H1 (cell line): Measurements from ENCODE around the gene SPRED1. TPM values are rescaled to one million over a fixed set of nuclear protein-coding genes. Genes with fewer than 3 reads are reported as not detected.

ENCODE experiments used
- CTCF ChIA-PET: fragments of 300-600 bp; sonication (Branson Sonifier 250); formaldehyde crosslinking; loops from one replicate; lab custom pipeline; 2021; ENCODE audit not compliant: partially characterized antibody; lab: Charles Lee
- POLR2A ChIA-PET: fragments of 300-600 bp; sonication (Branson Sonifier 250); formaldehyde crosslinking; loops from one replicate; lab custom pipeline; 2021; ENCODE audit warnings: inconsistent platforms; ENCODE audit not compliant: partially characterized antibody; lab: Charles Lee
- DNase-seq, 2 experiments: peaks; one replicate each; pipeline versions ENCODE4 v3.0.0 to v3.0.0-alpha.2; 2010 to 2022; ENCODE audit warnings: low spot score in 2 of 2, low read depth in 1 of 2, mixed read lengths in 1 of 2
- FAIRE-seq: peaks from 2 replicates; lab custom pipeline; 2011; peaks lifted over from hg19 to GRCh38; lab: Jason Lieb, UNC
- H2AFZ ChIP-seq: 2 replicates; pipeline ENCODE4 v1.8.1; 2012; ENCODE audit warnings: low read length, inconsistent platforms
- H2AK5ac ChIP-seq: 2 replicates; pipeline ENCODE4 v1.6.1; 2013; ENCODE audit warnings: low read depth, low read length
- H2BK120ac ChIP-seq: replicated peaks from 2 replicates; pipeline ENCODE3; 2013; ENCODE audit warnings: low read depth, low read length, inconsistent platforms
- H2BK12ac ChIP-seq: 2 replicates; pipeline ENCODE4 v1.6.1; 2013; ENCODE audit warnings: low read depth, low read length
- H2BK15ac ChIP-seq: 2 replicates; pipeline ENCODE4 v1.6.1; 2013; ENCODE audit warnings: low read length
- H2BK20ac ChIP-seq: 2 replicates; pipeline ENCODE4 v1.6.1; 2013; ENCODE audit warnings: low read length
- H2BK5ac ChIP-seq: 2 replicates; pipeline ENCODE4 v1.6.1; 2013; ENCODE audit warnings: low read depth, low read length
- H3K14ac ChIP-seq: 2 replicates; pipeline ENCODE4 v1.6.1; 2013; ENCODE audit warnings: inconsistent platforms; ENCODE audit not compliant: insufficient read length
- H3K18ac ChIP-seq: 2 replicates; pipeline ENCODE4 v1.6.1; 2013; ENCODE audit warnings: low read length; ENCODE audit errors: extremely low read depth
- H3K23ac ChIP-seq: 2 replicates; pipeline ENCODE4 v1.6.1; 2013; ENCODE audit warnings: inconsistent platforms; ENCODE audit not compliant: insufficient read length
- H3K23me2 ChIP-seq: 2 replicates; pipeline ENCODE4 v1.6.1; 2013; ENCODE audit warnings: low read depth, low read length
- H3K27ac ChIP-seq: 2 replicates; pipeline ENCODE4 v1.6.1; 2011; ENCODE audit warnings: low read depth, low read length, inconsistent platforms
- H3K27me3 ChIP-seq, 4 experiments: replicated peaks in 1 of 4; 1 replicate in 1 of 4; 2 replicates in 3 of 4; pipeline versions ENCODE4 v1.6.1 to v1.8.1; 2011 to 2013; ENCODE audit warnings: low read length in 3 of 4, mild to moderate bottlenecking in 3 of 4, inconsistent platforms in 2 of 4, mixed read lengths in 2 of 4, moderate library complexity in 1 of 4; ENCODE audit not compliant: control insufficient read depth in 3 of 4, insufficient read depth in 3 of 4; ENCODE audit errors: extremely low read depth in 1 of 4
- H3K36me3 ChIP-seq, 4 experiments: 2 replicates each; pipeline versions ENCODE4 v1.6.1 to v1.8.1; 2011 to 2013; ENCODE audit warnings: mild to moderate bottlenecking in 4 of 4, low read length in 3 of 4, moderate library complexity in 2 of 4, control low read depth in 1 of 4, inconsistent platforms in 1 of 4; ENCODE audit not compliant: insufficient read depth in 4 of 4, control insufficient read depth in 2 of 4
- H3K4ac ChIP-seq: replicated peaks from 2 replicates; pipeline ENCODE3; 2013; ENCODE audit warnings: low read length, low read depth, mixed read lengths, inconsistent platforms; ENCODE audit not compliant: insufficient read length
- H3K4me1 ChIP-seq, 4 experiments: replicated peaks in 1 of 4; 1 replicate in 1 of 4; 2 replicates in 3 of 4; pipeline versions ENCODE4 v1.6.1 to v1.8.1; 2011 to 2013; ENCODE audit warnings: low read length in 3 of 4, inconsistent platforms in 2 of 4, mixed read lengths in 1 of 4; ENCODE audit not compliant: insufficient read depth in 4 of 4, control insufficient read depth in 3 of 4
- H3K4me2 ChIP-seq, 2 experiments: 2 replicates each; pipeline versions ENCODE4 v1.6.1 to v1.8.1; 2011 to 2013; ENCODE audit warnings: low read depth in 2 of 2, low read length in 2 of 2, control low read depth in 1 of 2, inconsistent platforms in 1 of 2, mild to moderate bottlenecking in 1 of 2; ENCODE audit not compliant: insufficient read depth in 1 of 2
- H3K4me3 ChIP-seq, 4 experiments: fragments of 200-600, 300-600 bp in 1 of 4; sonication (generic), shearing (Covaris generic), sonication (Bioruptor Twin) in 1 of 4; 2 replicates each; pipeline versions ENCODE4 v1.5.1 to v1.8.1; 2011 to 2016; ENCODE audit warnings: low read length in 4 of 4, low read depth in 3 of 4, control low read depth in 2 of 4, inconsistent platforms in 2 of 4, mild to moderate bottlenecking in 2 of 4, mixed read lengths in 1 of 4, moderate library complexity in 1 of 4; ENCODE audit not compliant: insufficient read depth in 2 of 4; ENCODE audit errors: extremely low read depth in 1 of 4
- H3K56ac ChIP-seq: replicated peaks from 2 replicates; pipeline ENCODE3; 2013; ENCODE audit warnings: low read depth, mild to moderate bottlenecking, mixed read lengths, low read length, inconsistent platforms; ENCODE audit not compliant: insufficient read length
- H3K79me1 ChIP-seq: 2 replicates; pipeline ENCODE4 v1.6.1; 2013; ENCODE audit warnings: low read depth, low read length, control low read depth
- H3K79me2 ChIP-seq, 2 experiments: 2 replicates each; pipeline versions ENCODE4 v1.6.1 to v1.8.1; 2012 to 2013; ENCODE audit warnings: low read length in 2 of 2, mild to moderate bottlenecking in 2 of 2, inconsistent platforms in 1 of 2; ENCODE audit not compliant: insufficient read depth in 2 of 2, control insufficient read depth in 1 of 2
- H3K9ac ChIP-seq, 4 experiments: replicated peaks in 1 of 4; 1 replicate in 1 of 4; 2 replicates in 3 of 4; pipeline versions ENCODE4 v1.6.1 to v1.8.1; 2011 to 2013; ENCODE audit warnings: low read depth in 3 of 4, low read length in 3 of 4, control low read depth in 2 of 4, mild to moderate bottlenecking in 2 of 4, moderate library complexity in 2 of 4, inconsistent platforms in 1 of 4; ENCODE audit errors: extremely low read depth in 1 of 4
- H3K9me3 ChIP-seq, 2 experiments: 2 replicates each; pipeline versions ENCODE4 v1.6.1 to v1.8.1; 2012 to 2013; ENCODE audit warnings: mild to moderate bottlenecking in 2 of 2, moderate library complexity in 2 of 2, control low read depth in 1 of 2, inconsistent platforms in 1 of 2, low read depth in 1 of 2, low read length in 1 of 2, mixed read lengths in 1 of 2; ENCODE audit not compliant: insufficient read depth in 2 of 2
- H4K20me1 ChIP-seq, 2 experiments: replicated peaks in 1 of 2; 2 replicates each; pipeline versions ENCODE3 to v1.8.1; 2011 to 2013; ENCODE audit warnings: inconsistent platforms in 2 of 2, low read length in 2 of 2, mild to moderate bottlenecking in 1 of 2; ENCODE audit not compliant: insufficient read depth in 2 of 2, control insufficient read depth in 1 of 2
- H4K5ac ChIP-seq: 2 replicates; pipeline ENCODE4 v1.6.1; 2013; ENCODE audit warnings: low read length, low read depth, mixed read lengths, inconsistent platforms; ENCODE audit not compliant: insufficient read length
- H4K8ac ChIP-seq: 2 replicates; pipeline ENCODE4 v1.8.0; 2013; ENCODE audit warnings: mild to moderate bottlenecking, moderate library complexity, low read length, inconsistent platforms; ENCODE audit not compliant: insufficient read depth; ENCODE audit errors: extremely low read depth
- H4K91ac ChIP-seq: replicated peaks from 2 replicates; pipeline ENCODE3; 2013; ENCODE audit warnings: low read length, mixed read lengths, inconsistent platforms; ENCODE audit not compliant: insufficient read length
- ASH2L ChIP-seq: fragments of 200-600, 300-600 bp; sonication (generic); IDR thresholded peaks from one replicate; pipeline ENCODE4 v1.7.1; 2017; ENCODE audit warnings: low read length
- CBX5 ChIP-seq: fragments of 300-800, 300-1000 bp; sonication (generic); IDR thresholded peaks from 2 replicates; pipeline ENCODE4 v1.7.1; 2016; ENCODE audit warnings: antibody characterized with exemption, low read length, low read depth
- CHD2 ChIP-seq: IDR thresholded peaks from 2 replicates; pipeline ENCODE4 v1.6.1; 2012; ENCODE audit warnings: low read length, improper control_type of control experiment
- EP300 ChIP-seq, 2 experiments: IDR thresholded peaks; 1 replicate in 1 of 2; 2 replicates in 1 of 2; pipeline ENCODE4 v1.6.1; 2011 to 2012; ENCODE audit warnings: low read depth in 2 of 2, low read length in 2 of 2, mild to moderate bottlenecking in 2 of 2, borderline replicate concordance in 1 of 2, inconsistent platforms in 1 of 2, moderate library complexity in 1 of 2
- KDM5A ChIP-seq: fragments of 200-600 bp; IDR thresholded peaks from 2 replicates; pipeline ENCODE4 v1.7.1; 2012; ENCODE audit warnings: mild to moderate bottlenecking, low read length, inconsistent platforms, mixed read lengths
- NANOG ChIP-seq: IDR thresholded peaks from 2 replicates; pipeline ENCODE4 v1.6.1; 2011; ENCODE audit warnings: low read length, low read depth, mild to moderate bottlenecking, inconsistent platforms; ENCODE audit not compliant: insufficient read depth, poor library complexity, severe bottlenecking
- PHF8 ChIP-seq: fragments of 200-600 bp; sonication (generic); conservative IDR thresholded peaks from 2 replicates; pipeline ENCODE4 v1.7.1; 2012; ENCODE audit warnings: low read depth, mild to moderate bottlenecking, inconsistent platforms, low read length, moderate library complexity
- RAD21 ChIP-seq, 2 experiments: IDR thresholded peaks in 1 of 2; conservative IDR thresholded peaks in 1 of 2; 2 replicates each; pipeline ENCODE4 v1.6.1; 2011; ENCODE audit warnings: low read depth in 2 of 2, low read length in 2 of 2, improper control_type of control experiment in 1 of 2, inconsistent platforms in 1 of 2, mild to moderate bottlenecking in 1 of 2, moderate library complexity in 1 of 2
- SP1 ChIP-seq: IDR thresholded peaks from 2 replicates; pipeline ENCODE4 v1.6.1; 2011; ENCODE audit warnings: low read depth, low read length
- SP4 ChIP-seq: IDR thresholded peaks from 2 replicates; pipeline ENCODE4 v1.6.1; 2012; ENCODE audit warnings: low read length, inconsistent platforms
- TBP ChIP-seq: IDR thresholded peaks from 2 replicates; pipeline ENCODE4 v1.6.1; 2011; ENCODE audit warnings: low read depth, low read length, improper control_type of control experiment
- YY1 ChIP-seq: IDR thresholded peaks from 2 replicates; pipeline ENCODE4 v1.6.1; 2011; ENCODE audit warnings: low read depth, mild to moderate bottlenecking, low read length
- ZNF274 ChIP-seq: IDR thresholded peaks from 2 replicates; pipeline ENCODE4 v1.7.0; 2012; ENCODE audit warnings: low read length, borderline replicate concordance; ENCODE audit errors: extremely low read depth
- WGBS, 2 experiments: shearing (Covaris generic) in 1 of 2; methylation state at CpG; one replicate each; pipeline versions ENCODE4 v1.1.6 to v1.1.7; 2013 to 2015; ENCODE audit warnings: low lambda C conversion rate in 2 of 2, mixed read lengths in 2 of 2, inconsistent platforms in 1 of 2, low coverage in 1 of 2, missing lambda C conversion rate in 1 of 2; ENCODE audit not compliant: insufficient replicate concordance in 2 of 2, insufficient coverage in 1 of 2, insufficient read length in 1 of 2; ENCODE audit errors: extremely low coverage in 1 of 2, missing lambda C conversion rate in 1 of 2; 5-methylcytosine and 5-hydroxymethylcytosine counted together
- polyA plus RNA-seq, 7 experiments: library from polyadenylated mRNA; depleted of rRNA in 3 of 7; stranded (reverse) in 5 of 7; unstranded in 2 of 7; fragments of >200 nt in 5 of 7; fragments of 200-250 nt in 2 of 7; gene quantifications; 1 replicate in 5 of 7; 2 replicates in 1 of 7; 4 replicates in 1 of 7; pipeline versions ENCODE4 v1.2.1 to v1.2.3, GENCODE V29; 2011 to 2013; ENCODE audit warnings: missing spikeins in 2 of 7, mixed read lengths in 2 of 7
- total RNA-seq: library from RNA; stranded (reverse); fragmentation: NEBNext Ultra II Directional; extraction: Animal tissue kit (Norgen Biotek cat#: 25700); gene quantifications from 2 replicates; pipeline ENCODE4 v1.2.1, GENCODE V29; 2021

Gene SPRED1
- total and polyA plus RNA-seq, 2 of the 8 experiments (the other 6 are each of a cell fraction or from before 2014, with no cell fraction given): 5.5 to 30.3 TPM

DNA sequence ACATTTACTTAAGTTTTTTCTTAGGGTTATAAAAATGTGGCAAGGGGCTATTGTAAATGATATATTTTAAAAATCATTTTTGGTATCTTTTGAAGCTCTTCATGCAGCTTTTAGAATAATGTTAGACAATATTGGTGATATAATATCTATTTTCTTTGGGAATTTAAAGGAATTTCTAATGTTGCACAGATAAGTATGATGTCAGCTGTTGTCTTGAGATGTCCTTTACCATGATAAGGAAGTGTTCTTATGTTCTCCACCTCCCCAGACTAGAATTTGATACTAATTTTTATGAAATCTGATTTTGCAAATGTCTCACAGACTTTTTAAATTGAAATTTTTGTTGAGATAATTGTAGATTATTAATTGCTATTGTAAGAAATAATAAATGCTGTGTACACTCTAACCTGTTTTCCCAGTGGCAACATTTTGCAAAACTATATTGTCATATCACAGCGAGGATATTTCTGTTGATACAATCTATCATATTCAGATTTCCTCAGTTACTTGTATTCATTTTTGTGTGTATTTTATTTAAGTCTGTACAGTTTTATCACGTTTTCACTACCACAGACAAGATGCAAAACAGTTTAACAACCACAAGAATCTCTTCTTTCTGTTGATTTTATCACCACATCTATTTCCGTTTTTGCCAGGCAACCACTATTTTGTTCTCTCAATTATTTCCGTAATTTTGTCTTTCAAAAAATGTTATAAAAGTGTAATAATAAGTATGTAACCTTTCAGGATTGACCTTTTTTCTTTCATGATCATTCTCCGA lies 55.4 kb downstream of the SPRED1 start:
- peaks cover 0 to 92% of the 10 kb centered on the region in 2 experiments; a peak in 2 of 4 replicates for H3K79me2 ChIP-seq
- H4K91ac ChIP-seq: no peak overlapping the region
- no peak overlapping the region for H3K18ac ChIP-seq
- POLR2A ChIA-PET: interaction anchor here (0.8 to 1.3 kb wide), 2 partner anchors 29 to 55 kb away, joined by 3 read pairs; partner anchors contain the start of gene SPRED1
- peaks cover 0 to 3% (median 1%) of the 10 kb centered on the region in 4 experiments; a peak in 3 of 8 replicates for H3K36me3 ChIP-seq
- H4K5ac ChIP-seq: no peak overlapping the region
- H3K23ac ChIP-seq: no peak overlapping the region
- H2BK20ac ChIP-seq: no peak overlapping the region
- no peak overlapping the region for H4K8ac ChIP-seq
- H3K27me3 ChIP-seq: no peaks in the 10 kb centered on the region
- H3K56ac ChIP-seq: no peak overlapping the region
- H3K23me2 ChIP-seq: no peaks in the 10 kb centered on the region; the same call in 1 of the 2 replicates
- CTCF ChIA-PET: no interaction called here
- no peaks in the 10 kb centered on the region for H3K4me1 ChIP-seq
- no peak overlapping the region for H3K14ac ChIP-seq
- no peak for FAIRE-seq
- H3K4me2 ChIP-seq: no peak overlapping the region
- no peaks in the 10 kb centered on the region for H3K9me3 ChIP-seq
- DNase-seq: no peak
- H2BK12ac ChIP-seq: no peak overlapping the region
- H2AFZ ChIP-seq: no peak overlapping the region
- H3K79me1 ChIP-seq: no peaks in the 10 kb centered on the region
- no peak overlapping the region for H2BK15ac ChIP-seq
- peaks cover 5 to 10% of the 10 kb centered on the region in 2 experiments for H4K20me1 ChIP-seq
- H3K9ac ChIP-seq: no peak overlapping the region
- no peak overlapping the region for H2AK5ac ChIP-seq
- H3K4ac ChIP-seq: no peak overlapping the region
- H3K4me3 ChIP-seq: no peak overlapping the region
- H2BK120ac ChIP-seq: no peak overlapping the region
- H2BK5ac ChIP-seq: no peak overlapping the region
- H3K27ac ChIP-seq: no peak overlapping the region
- 83% methylated on average over 5 of the region's 5 CpGs; no CpG with 5 or more reads in 1 of the 2 experiments for WGBS, 2 experiments
- TF ChIP-seq KDM5A (no peak), CHD2 (no peak), YY1 (no peak), NANOG (no peak), ZNF274 (no peak), TBP (no peak), PHF8 (no peak), ASH2L (no peak), CBX5 (no peak), RAD21 (IDR thresholded peaks at IDR 0.05 in 1 of 2, conservative IDR thresholded peaks at IDR 0.05 in 1 of 2; ENCODE audit: low read depth in 2 of 2, low read length in 2 of 2) (no peak), SP4 (no peak), EP300 (IDR thresholded peaks at IDR 0.05; ENCODE audit: borderline replicate concordance in 1 of 2, low read depth in 2 of 2, low read length in 2 of 2) (no peak), SP1 (no peak)
